ENCODE measurements around the gene GCK. TPM values are rescaled to one million over a fixed set of nuclear protein-coding genes. Genes with fewer than 3 reads are reported as not detected.
"Not testable (repeated sequence)": the region's sequence is repeated elsewhere in the genome, so short reads cannot be mapped to it uniquely, and the experiment has no call there.

Gene GCK
- total RNA-seq, 1 donor from 2014 or later = 0.37 TPM

DNA sequence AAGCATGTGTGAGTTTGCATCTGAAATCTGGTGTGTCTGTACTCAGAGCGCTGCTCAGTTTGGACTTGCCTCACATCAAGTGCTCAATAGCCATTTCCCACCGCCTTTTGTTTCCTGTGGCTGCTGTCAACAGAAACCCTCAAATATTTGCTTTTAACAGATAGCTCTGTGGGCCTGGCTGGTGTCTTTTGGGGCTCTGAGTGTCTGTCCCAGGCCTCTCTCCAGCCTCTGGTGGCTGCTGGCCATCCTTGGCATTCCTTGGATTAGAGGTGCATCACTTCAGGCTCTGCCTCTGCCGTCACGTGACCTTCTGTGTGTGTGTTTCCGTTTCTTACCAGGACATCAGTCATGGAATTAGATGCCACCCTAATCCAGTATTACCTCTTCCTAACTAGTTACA is 20.9 kb upstream of the GCK start:
- TF ChIP-seq CTCF (IDR thresholded peaks at IDR 0.05) = no peak
- H3K27me3 Mint-ChIP-seq (ENCODE audit: low read depth) = no peaks in the 10 kb centered on the region
- no peaks in the 10 kb centered on the region for H3K4me1 Mint-ChIP-seq (ENCODE audit: low read depth)
- peaks cover 41% of the 10 kb centered on the region for H3K36me3 Mint-ChIP-seq (ENCODE audit: low read depth)
- H3K9me3 Mint-ChIP-seq (ENCODE audit: low read depth) = no peaks in the 10 kb centered on the region
- H3K27ac Mint-ChIP-seq (ENCODE audit: unreplicated experiment) = no peak overlapping the region
- H3K4me3 Mint-ChIP-seq (ENCODE audit: unreplicated experiment) = no peak overlapping the region
- peak; percentile 20 for DNase-seq (ENCODE audit: low spot score)

DNA sequence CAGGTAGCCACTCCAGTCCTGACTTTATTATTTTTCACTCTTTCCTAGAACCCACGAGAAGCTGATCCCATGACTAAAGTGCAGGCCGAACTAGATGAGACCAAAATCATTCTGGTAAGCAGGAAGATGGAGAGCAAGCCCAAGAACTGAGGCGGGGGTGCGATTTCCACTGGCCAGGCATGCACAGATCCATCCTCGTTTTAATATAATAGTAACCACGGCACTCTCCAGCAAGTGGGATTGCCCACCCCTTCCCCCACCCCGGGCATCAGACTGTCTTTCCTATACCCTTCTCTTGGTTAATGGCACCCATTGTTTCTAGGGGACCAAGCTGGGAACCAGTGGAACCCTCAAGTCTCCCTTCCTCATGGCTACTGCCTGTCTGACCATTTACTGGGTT is 18.8 kb upstream of the GCK start:
- Mint-ChIP-seq H3K4me1 (ENCODE audit: low read depth) (peaks cover 8% of the 10 kb centered on the region), H3K4me3 (ENCODE audit: unreplicated experiment) (no peak overlapping the region), H3K36me3 (ENCODE audit: low read depth) (peaks cover 46% of the 10 kb centered on the region), H3K9me3 (ENCODE audit: low read depth) (no peaks in the 10 kb centered on the region), H3K27me3 (ENCODE audit: low read depth) (no peaks in the 10 kb centered on the region), H3K27ac (ENCODE audit: unreplicated experiment) (no peak overlapping the region)
- no peak for TF ChIP-seq CTCF (IDR thresholded peaks at IDR 0.05)
- DNase-seq (ENCODE audit: low spot score) = peak; percentile 12

DNA sequence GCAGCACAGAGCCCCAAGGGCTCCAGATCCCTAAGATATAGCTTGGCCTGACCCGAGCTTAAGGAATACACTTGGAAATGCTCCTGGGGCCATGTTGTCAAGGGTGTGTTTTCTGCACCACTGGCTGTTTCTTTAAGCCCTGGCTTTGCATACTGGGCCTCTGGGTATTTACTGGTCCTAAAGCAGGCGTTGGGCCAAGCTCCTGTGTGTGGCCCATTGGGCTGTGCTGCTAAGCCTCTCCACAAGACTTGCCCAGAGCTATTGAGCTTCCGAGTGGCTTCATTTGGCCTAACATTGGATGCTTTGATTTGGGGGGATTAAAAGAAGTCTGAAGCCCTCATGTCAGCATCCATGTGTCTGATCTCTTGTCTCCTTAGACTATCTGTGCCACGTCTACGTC is 16.8 kb upstream of the GCK start:
- H3K36me3 Mint-ChIP-seq (ENCODE audit: low read depth) = peaks cover 34% of the 10 kb centered on the region
- no peak for DNase-seq (ENCODE audit: low spot score)
- H3K27ac Mint-ChIP-seq (ENCODE audit: unreplicated experiment) = no peak overlapping the region
- TF ChIP-seq CTCF (IDR thresholded peaks at IDR 0.05) = no peak
- no peak overlapping the region for H3K4me3 Mint-ChIP-seq (ENCODE audit: unreplicated experiment)
- no peaks in the 10 kb centered on the region for H3K27me3 Mint-ChIP-seq (ENCODE audit: low read depth)
- H3K4me1 Mint-ChIP-seq (ENCODE audit: low read depth) = peaks cover 24% of the 10 kb centered on the region
- no peaks in the 10 kb centered on the region for H3K9me3 Mint-ChIP-seq (ENCODE audit: low read depth)

GRCh38 chr7:44201813-44202212 is 12.6 kb upstream of the GCK start:
- Mint-ChIP-seq H3K4me3 (ENCODE audit: unreplicated experiment) (peak overlapping the region; percentile 82), H3K4me1 (ENCODE audit: low read depth) (peaks cover 24% of the 10 kb centered on the region), H3K27me3 (ENCODE audit: low read depth) (peaks cover 7% of the 10 kb centered on the region), H3K27ac (ENCODE audit: unreplicated experiment) (peak overlapping the region; percentile 93), H3K36me3 (ENCODE audit: low read depth) (peaks cover 14% of the 10 kb centered on the region), H3K9me3 (ENCODE audit: low read depth) (no peaks in the 10 kb centered on the region)
- DNase-seq (ENCODE audit: low spot score) = no peak
- TF ChIP-seq CTCF (IDR thresholded peaks at IDR 0.05) = no peak

DNA sequence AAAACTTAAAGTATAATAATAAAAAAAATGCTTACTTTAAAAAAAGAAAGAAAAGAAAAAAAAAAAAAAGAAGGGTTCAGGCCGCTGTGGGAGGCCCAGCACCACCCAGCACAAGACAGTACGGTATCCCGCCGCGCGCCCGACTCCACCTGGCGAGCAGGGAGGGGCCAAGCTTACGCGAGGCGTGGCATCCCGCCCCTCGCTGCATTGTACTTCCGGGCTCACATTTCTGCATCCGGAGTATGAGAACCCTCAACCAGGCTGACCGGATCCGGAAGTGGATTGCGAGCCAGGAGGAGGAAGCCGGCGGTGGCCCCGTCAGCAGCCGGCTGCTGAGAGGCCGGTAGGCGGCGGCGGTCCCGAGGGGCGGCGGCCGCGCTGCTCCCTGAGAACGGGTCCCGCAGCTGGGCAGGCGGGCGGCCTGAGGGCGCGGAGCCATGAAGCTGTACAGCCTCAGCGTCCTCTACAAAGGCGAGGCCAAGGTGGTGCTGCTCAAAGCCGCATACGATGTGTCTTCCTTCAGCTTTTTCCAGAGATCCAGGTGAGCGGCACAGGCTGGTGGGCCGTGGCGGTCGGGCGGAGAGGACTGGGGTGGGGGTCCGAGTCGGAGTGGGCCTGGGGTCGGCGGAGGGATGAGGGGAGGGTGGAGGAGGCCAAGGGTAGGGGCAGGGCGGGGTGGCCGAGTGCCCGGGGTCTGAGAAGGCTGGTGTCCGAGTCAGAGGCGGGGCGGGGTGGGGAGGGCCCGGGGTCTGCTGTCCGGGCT is 11.6 kb upstream of the GCK start, which contains the start of gene YKT6:
TSS of gene YKT6 (plus strand) at position 280 of the 763 bp plus-strand sequence. CDS start at position 438, 158 bp downstream.
- peaks cover 11% of the 10 kb centered on the region for H3K36me3 Mint-ChIP-seq (ENCODE audit: low read depth)
- H3K4me1 Mint-ChIP-seq (ENCODE audit: low read depth) = peaks cover 27% of the 10 kb centered on the region
- H3K27ac Mint-ChIP-seq (ENCODE audit: unreplicated experiment) = peak within 1 kb of the TSS; percentile 93

GRCh38 chr7:44200163-44200562 is 10.9 kb upstream of the GCK start:
- not testable (repeated sequence) for H3K4me3 Mint-ChIP-seq (ENCODE audit: unreplicated experiment)

More for the DNA sequence above, 11.6 kb upstream of the GCK start, which contains the start of gene YKT6:
- DNase-seq (ENCODE audit: low spot score) = no peak
- no peaks in the 10 kb centered on the region for H3K9me3 Mint-ChIP-seq (ENCODE audit: low read depth)
- peaks cover 7% of the 10 kb centered on the region for H3K27me3 Mint-ChIP-seq (ENCODE audit: low read depth)
- H3K4me3 Mint-ChIP-seq (ENCODE audit: unreplicated experiment) = peak within 1 kb of the TSS; percentile 82
- peak; percentile 75 for TF ChIP-seq CTCF (IDR thresholded peaks at IDR 0.05)

More at GRCh38 chr7:44200163-44200562, 10.9 kb upstream of the GCK start:
- H3K4me1 Mint-ChIP-seq (ENCODE audit: low read depth) = peaks cover 28% of the 10 kb centered on the region
- not testable (repeated sequence) for H3K36me3 Mint-ChIP-seq (ENCODE audit: low read depth); H3K27ac Mint-ChIP-seq (ENCODE audit: unreplicated experiment); DNase-seq (ENCODE audit: low spot score); H3K27me3 Mint-ChIP-seq (ENCODE audit: low read depth); H3K9me3 Mint-ChIP-seq (ENCODE audit: low read depth)
